ENCODE results near the gene EFEMP1.

The EFEMP1 gene

DNA sequence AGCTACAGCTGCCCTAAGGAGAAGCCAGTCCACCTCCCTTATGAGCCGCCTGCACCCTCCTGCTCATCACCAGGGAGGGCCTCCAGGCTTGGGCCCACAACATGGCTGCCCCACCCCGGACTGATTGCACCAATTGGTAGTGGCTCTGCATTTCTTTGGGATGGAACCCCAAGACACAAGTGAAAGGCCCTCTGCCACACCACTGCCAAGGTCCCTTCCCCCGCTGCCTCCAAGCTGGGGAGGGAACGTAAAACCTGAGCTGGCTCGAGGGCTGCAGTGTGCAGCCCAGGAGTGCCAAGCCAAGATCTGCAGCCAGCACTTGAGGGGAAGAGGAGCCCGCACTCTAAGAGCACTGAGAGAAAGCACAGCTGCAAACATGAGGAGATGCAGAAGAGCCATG, 97.3 kb downstream of the EFEMP1 start:
- TF ChIP-seq, protein P1, sequence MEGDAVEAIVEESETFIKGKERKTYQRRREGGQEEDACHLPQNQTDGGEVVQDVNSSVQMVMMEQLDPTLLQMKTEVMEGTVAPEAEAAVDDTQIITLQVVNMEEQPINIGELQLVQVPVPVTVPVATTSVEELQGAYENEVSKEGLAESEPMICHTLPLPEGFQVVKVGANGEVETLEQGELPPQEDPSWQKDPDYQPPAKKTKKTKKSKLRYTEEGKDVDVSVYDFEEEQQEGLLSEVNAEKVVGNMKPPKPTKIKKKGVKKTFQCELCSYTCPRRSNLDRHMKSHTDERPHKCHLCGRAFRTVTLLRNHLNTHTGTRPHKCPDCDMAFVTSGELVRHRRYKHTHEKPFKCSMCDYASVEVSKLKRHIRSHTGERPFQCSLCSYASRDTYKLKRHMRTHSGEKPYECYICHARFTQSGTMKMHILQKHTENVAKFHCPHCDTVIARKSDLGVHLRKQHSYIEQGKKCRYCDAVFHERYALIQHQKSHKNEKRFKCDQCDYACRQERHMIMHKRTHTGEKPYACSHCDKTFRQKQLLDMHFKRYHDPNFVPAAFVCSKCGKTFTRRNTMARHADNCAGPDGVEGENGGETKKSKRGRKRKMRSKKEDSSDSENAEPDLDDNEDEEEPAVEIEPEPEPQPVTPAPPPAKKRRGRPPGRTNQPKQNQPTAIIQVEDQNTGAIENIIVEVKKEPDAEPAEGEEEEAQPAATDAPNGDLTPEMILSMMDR (IDR thresholded peaks at IDR 0.05; ENCODE audit: insufficient read depth, low read length, missing control alignments) = no peak
- no peak for DNase-seq (ENCODE audit: low read depth, low spot score)
- POLR2A ChIA-PET = no interaction called here
- H3K4me3 ChIP-seq (ENCODE audit: low read depth, low read length) = no peak overlapping the region
- CTCF ChIA-PET = interaction anchor here (2.1 kb wide), 1 partner anchor 135 kb away, joined by 5 read pairs; no protein-coding TSS in a partner anchor

DNA sequence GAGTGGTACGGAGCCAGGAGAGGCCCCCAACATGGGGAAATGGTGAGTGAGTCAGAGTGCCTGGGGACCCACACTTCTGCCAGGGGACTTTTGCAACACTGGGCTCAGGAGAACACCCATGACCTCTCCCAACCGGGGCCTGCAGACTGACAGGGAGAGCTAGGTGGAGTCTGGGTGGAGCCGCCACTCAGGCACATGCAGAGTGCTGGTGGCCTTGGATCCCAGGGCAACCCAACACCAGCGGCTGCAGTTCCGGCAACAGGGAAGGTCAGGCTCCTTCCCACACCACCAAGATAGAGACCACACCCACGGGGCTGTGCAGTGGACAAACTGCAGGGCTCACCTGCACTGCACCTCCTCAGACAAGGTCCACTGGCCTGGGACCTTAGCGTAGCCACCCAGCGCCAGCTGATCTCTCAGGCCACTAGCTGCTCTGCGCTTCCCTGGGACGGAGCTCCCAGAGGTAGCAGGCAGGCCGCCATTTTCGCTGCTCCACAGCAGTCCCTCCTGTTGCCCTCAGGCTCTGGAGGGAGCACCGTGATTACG, 99.0 kb downstream of the EFEMP1 start:
- TF ChIP-seq, protein P1 (IDR thresholded peaks at IDR 0.05; ENCODE audit: insufficient read depth, low read length, missing control alignments) = no peak
- POLR2A ChIA-PET = no interaction called here
- no peak overlapping the region for H3K4me3 ChIP-seq (ENCODE audit: low read depth, low read length)
- no peak for DNase-seq (ENCODE audit: low read depth, low spot score)
- CTCF ChIA-PET = interaction anchor here (0.8 to 2.1 kb wide), 2 partner anchors 106 to 137 kb away, joined by 3 to 5 read pairs; no protein-coding TSS in a partner anchor

Measured in AG04449 (cell line).